ENCODE measurements around the gene ZNF70.
A peak's percentile ranks its signal among the peaks of the same experiment; 100 is the strongest.

Gene ZNF70

GRCh38 chr22:23750714-23751440, at the start of gene ZNF70:
Gene ZNF70 (minus strand): TSS chr22:23751112. CDS start chr22:23745140, 5,972 bp downstream.
- peak; percentile 58 for DNase-seq

- DNase-seq: no peak
Measured at GRCh38 chr22:23796461-23796860, 45.5 kb upstream of the ZNF70 start.

- DNase-seq: no peak
Measured at GRCh38 chr22:23793326-23793725, 42.4 kb upstream of the ZNF70 start.

- DNase-seq: no peak
Measured at GRCh38 chr22:23791738-23792645, 41.1 kb upstream of the ZNF70 start.

GRCh38 chr22:23790819-23791737, 40.2 kb upstream of the ZNF70 start:
- DNase-seq: no peak

GRCh38 chr22:23789638-23790037, 38.7 kb upstream of the ZNF70 start:
- no peak for DNase-seq

GRCh38 chr22:23789121-23789520, 38.2 kb upstream of the ZNF70 start:
- DNase-seq: no peak

GRCh38 chr22:23787910-23788309, 37.0 kb upstream of the ZNF70 start:
- DNase-seq: no peak

- no peak for DNase-seq
Measured at GRCh38 chr22:23787600-23787896, 36.6 kb upstream of the ZNF70 start.

GRCh38 chr22:23786752-23787599, 36.1 kb upstream of the ZNF70 start, which contains the start of gene SMARCB1:
Gene SMARCB1 (plus strand): TSS chr22:23786966. CDS start chr22:23787170, 204 bp downstream.
- DNase-seq: peak; percentile 71

GRCh38 chr22:23786261-23786710, 35.4 kb upstream of the ZNF70 start:
- no peak for DNase-seq

- DNase-seq: no peak
Measured at GRCh38 chr22:23784215-23784732, 33.4 kb upstream of the ZNF70 start.

- no peak for DNase-seq
Measured at GRCh38 chr22:23783265-23784150, 32.6 kb upstream of the ZNF70 start.

GRCh38 chr22:23782703-23783102, 31.8 kb upstream of the ZNF70 start:
- DNase-seq: no peak

- DNase-seq: no peak
Measured at GRCh38 chr22:23782252-23782651, 31.3 kb upstream of the ZNF70 start.

GRCh38 chr22:23781511-23782183, 30.7 kb upstream of the ZNF70 start:
- DNase-seq: no peak

- DNase-seq: no peak
Measured at GRCh38 chr22:23781065-23781464, 30.2 kb upstream of the ZNF70 start.

GRCh38 chr22:23780146-23780748, 29.3 kb upstream of the ZNF70 start:
- DNase-seq: no peak

- DNase-seq: no peak
Measured at GRCh38 chr22:23779731-23780130, 28.8 kb upstream of the ZNF70 start.

GRCh38 chr22:23779083-23779482, 28.2 kb upstream of the ZNF70 start:
- DNase-seq: no peak
